HepG2 (cell line): ENCODE results near the gene FAM161A. TPM values are rescaled to one million over a fixed set of nuclear protein-coding genes. Genes with fewer than 3 reads are reported as not detected.

Experiments used
- AKAP8 ChIP-seq: sonication (generic); formaldehyde crosslinking; IDR thresholded peaks from 2 replicates; pipeline ENCODE4 v1.5.1; 2020; ENCODE audit warnings: mild to moderate bottlenecking, missing genetic modification reagents
- ELF3 ChIP-seq: IDR thresholded peaks from 2 replicates; pipeline ENCODE4 v1.6.1; 2016; ENCODE audit warnings: missing genetic modification reagents, missing compliant biosample characterization
- HOXA5 ChIP-seq: sonication (generic); formaldehyde crosslinking; IDR thresholded peaks from 2 replicates; pipeline ENCODE4 v1.4.0; 2020; ENCODE audit warnings: missing genetic modification reagents
- LRRFIP1 ChIP-seq: sonication (generic); formaldehyde crosslinking; conservative IDR thresholded peaks from 2 replicates; pipeline ENCODE4 v1.4.0; 2020; ENCODE audit warnings: missing genetic modification reagents
- MATR3 ChIP-seq: sonication (generic); formaldehyde crosslinking; IDR thresholded peaks from 2 replicates; pipeline ENCODE4 v1.4.0; 2020; ENCODE audit warnings: missing genetic modification reagents
- MYNN ChIP-seq: sonication (generic); formaldehyde crosslinking; IDR thresholded peaks from 2 replicates; pipeline ENCODE4 v1.4.0; 2020; ENCODE audit warnings: mild to moderate bottlenecking, low read depth, missing genetic modification reagents
- NBN ChIP-seq: fragments of 450-650 bp; conservative IDR thresholded peaks from 2 replicates; pipeline ENCODE4 v1.6.1; 2017
- PHF5A ChIP-seq: IDR thresholded peaks from one replicate; pipeline ENCODE4 v1.6.1; 2018; ENCODE audit warnings: low read depth, missing genetic modification reagents; ENCODE audit not compliant: unreplicated experiment
- SNAI1 ChIP-seq: sonication (generic); formaldehyde crosslinking; IDR thresholded peaks from 2 replicates; pipeline ENCODE4 v1.5.0; 2020; ENCODE audit warnings: mild to moderate bottlenecking, missing genetic modification reagents, borderline replicate concordance
- THAP11 ChIP-seq: IDR thresholded peaks from 2 replicates; pipeline ENCODE4 v1.6.1; 2016; ENCODE audit warnings: missing biosample characterization, missing genetic modification reagents
- ZBTB21 ChIP-seq: sonication (generic); formaldehyde crosslinking; IDR thresholded peaks from 2 replicates; pipeline ENCODE4 v1.4.0; 2020; ENCODE audit warnings: missing genetic modification reagents
- ZNF414 ChIP-seq: sonication (generic); formaldehyde crosslinking; IDR thresholded peaks from 2 replicates; pipeline ENCODE4 v1.5.0; 2020; ENCODE audit warnings: missing genetic modification reagents
- ZNF7 ChIP-seq: IDR thresholded peaks from 2 replicates; pipeline ENCODE4 v1.6.1; 2016; ENCODE audit warnings: missing biosample characterization, missing genetic modification reagents
- ZNF841 ChIP-seq: sonication (generic); formaldehyde crosslinking; IDR thresholded peaks from 2 replicates; pipeline ENCODE4 v1.8.1; 2023; ENCODE audit warnings: missing genetic modification reagents, borderline replicate concordance
- polyA plus RNA-seq, 8 experiments: library from polyadenylated mRNA; depleted of rRNA in 3 of 8; stranded (reverse) in 7 of 8; unstranded in 1 of 8; fragments of >200 nt; fragmentation: Illumina TruSeq in 4 of 8; extraction: Trizol in 4 of 8; gene quantifications; 2 replicates each; pipeline versions ENCODE4 v1.2.1 to v1.2.3, GENCODE V29; 2011 to 2016; ENCODE audit warnings: low read depth in 4 of 8, missing spikeins in 1 of 8, mixed read lengths in 1 of 8; ENCODE audit not compliant: insufficient read depth in 1 of 8
- total RNA-seq, 5 experiments: library from RNA; depleted of rRNA; stranded (reverse); fragments of >200 nt; fragmentation: Illumina TruSeq; extraction: Trizol; gene quantifications; 2 replicates each; pipeline ENCODE4 v1.2.3, GENCODE V29; 2016; ENCODE audit warnings: low read depth in 1 of 5
- TF ChIP-seq, protein P1 (sequence below): sonication (generic); formaldehyde crosslinking; IDR thresholded peaks from 2 replicates; pipeline ENCODE4 v1.5.1; 2020; ENCODE audit warnings: mild to moderate bottlenecking, missing genetic modification reagents, borderline replicate concordance
- TF ChIP-seq, protein P2 (sequence below): sonication (generic); formaldehyde crosslinking; IDR thresholded peaks from 2 replicates; pipeline ENCODE4 v1.4.0; 2020; ENCODE audit warnings: mild to moderate bottlenecking, missing genetic modification reagents
- TF ChIP-seq, protein P3 (sequence below): sonication (generic); formaldehyde crosslinking; IDR thresholded peaks from 2 replicates; pipeline ENCODE4 v1.5.0; 2020; ENCODE audit warnings: mild to moderate bottlenecking, missing genetic modification reagents, borderline replicate concordance

Gene FAM161A
- total and polyA plus RNA-seq, 2 of the 13 experiments (the other 11 are each of a cell fraction or from before 2014, with no cell fraction given), result 2.7 to 3.4 TPM

- TF ChIP-seq HOXA5 (CRISPR knock-in tag), result peak; percentile 98
- TF ChIP-seq ZBTB21 (CRISPR knock-in tag), result peak; percentile 51
- peak; percentile 87; the same call in 1 of the 2 replicates for TF ChIP-seq AKAP8 (CRISPR knock-in tag)
- no peak for TF ChIP-seq SNAI1
- TF ChIP-seq ZNF841 (CRISPR knock-in tag), result peak; percentile 68; the same call in 1 of the 2 replicates
- TF ChIP-seq, protein P1, sequence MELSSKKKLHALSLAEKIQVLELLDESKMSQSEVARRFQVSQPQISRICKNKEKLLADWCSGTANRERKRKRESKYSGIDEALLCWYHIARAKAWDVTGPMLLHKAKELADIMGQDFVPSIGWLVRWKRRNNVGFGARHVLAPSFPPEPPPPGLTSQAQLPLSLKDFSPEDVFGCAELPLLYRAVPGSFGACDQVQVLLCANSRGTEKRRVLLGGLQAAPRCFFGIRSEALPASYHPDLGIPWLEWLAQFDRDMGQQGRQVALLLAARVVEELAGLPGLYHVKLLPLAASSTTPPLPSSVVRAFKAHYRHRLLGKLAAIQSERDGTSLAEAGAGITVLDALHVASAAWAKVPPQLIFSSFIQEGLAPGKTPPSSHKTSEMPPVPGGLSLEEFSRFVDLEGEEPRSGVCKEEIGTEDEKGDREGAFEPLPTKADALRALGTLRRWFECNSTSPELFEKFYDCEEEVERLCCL, result peak; percentile 93; the same call in 1 of the 2 replicates
- TF ChIP-seq ELF3, result peak; percentile 84
- peak; percentile 71 for TF ChIP-seq MYNN (CRISPR knock-in tag)
- peak; percentile 21; the same call in 1 of the 2 replicates for TF ChIP-seq ZNF7 (CRISPR knock-in tag)
- peak; percentile 89 for TF ChIP-seq PHF5A
- TF ChIP-seq NBN, result no peak
- peak; percentile 96 for TF ChIP-seq THAP11
- TF ChIP-seq LRRFIP1 (CRISPR knock-in tag), result no peak
- no peak for TF ChIP-seq MATR3 (CRISPR knock-in tag)
- TF ChIP-seq, protein P2, sequence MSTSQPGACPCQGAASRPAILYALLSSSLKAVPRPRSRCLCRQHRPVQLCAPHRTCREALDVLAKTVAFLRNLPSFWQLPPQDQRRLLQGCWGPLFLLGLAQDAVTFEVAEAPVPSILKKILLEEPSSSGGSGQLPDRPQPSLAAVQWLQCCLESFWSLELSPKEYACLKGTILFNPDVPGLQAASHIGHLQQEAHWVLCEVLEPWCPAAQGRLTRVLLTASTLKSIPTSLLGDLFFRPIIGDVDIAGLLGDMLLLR (CRISPR knock-in tag), result no peak
- TF ChIP-seq, protein P3, sequence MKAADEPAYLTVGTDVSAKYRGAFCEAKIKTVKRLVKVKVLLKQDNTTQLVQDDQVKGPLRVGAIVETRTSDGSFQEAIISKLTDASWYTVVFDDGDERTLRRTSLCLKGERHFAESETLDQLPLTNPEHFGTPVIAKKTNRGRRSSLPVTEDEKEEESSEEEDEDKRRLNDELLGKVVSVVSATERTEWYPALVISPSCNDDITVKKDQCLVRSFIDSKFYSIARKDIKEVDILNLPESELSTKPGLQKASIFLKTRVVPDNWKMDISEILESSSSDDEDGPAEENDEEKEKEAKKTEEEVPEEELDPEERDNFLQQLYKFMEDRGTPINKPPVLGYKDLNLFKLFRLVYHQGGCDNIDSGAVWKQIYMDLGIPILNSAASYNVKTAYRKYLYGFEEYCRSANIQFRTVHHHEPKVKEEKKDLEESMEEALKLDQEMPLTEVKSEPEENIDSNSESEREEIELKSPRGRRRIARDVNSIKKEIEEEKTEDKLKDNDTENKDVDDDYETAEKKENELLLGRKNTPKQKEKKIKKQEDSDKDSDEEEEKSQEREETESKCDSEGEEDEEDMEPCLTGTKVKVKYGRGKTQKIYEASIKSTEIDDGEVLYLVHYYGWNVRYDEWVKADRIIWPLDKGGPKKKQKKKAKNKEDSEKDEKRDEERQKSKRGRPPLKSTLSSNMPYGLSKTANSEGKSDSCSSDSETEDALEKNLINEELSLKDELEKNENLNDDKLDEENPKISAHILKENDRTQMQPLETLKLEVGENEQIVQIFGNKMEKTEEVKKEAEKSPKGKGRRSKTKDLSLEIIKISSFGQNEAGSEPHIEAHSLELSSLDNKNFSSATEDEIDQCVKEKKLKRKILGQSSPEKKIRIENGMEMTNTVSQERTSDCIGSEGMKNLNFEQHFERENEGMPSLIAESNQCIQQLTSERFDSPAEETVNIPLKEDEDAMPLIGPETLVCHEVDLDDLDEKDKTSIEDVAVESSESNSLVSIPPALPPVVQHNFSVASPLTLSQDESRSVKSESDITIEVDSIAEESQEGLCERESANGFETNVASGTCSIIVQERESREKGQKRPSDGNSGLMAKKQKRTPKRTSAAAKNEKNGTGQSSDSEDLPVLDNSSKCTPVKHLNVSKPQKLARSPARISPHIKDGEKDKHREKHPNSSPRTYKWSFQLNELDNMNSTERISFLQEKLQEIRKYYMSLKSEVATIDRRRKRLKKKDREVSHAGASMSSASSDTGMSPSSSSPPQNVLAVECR (CRISPR knock-in tag), result peak; percentile 97
- TF ChIP-seq ZNF414 (CRISPR knock-in tag), result peak; percentile 97
These were observed 34.6 kb upstream of the FAM161A start, which contains the start of gene CCT4 (continued) for GRCh38 chr2:61888267-61889055.
